ENCODE data around the gene PTPRN2. TPM values are rescaled to one million over a fixed set of nuclear protein-coding genes. Genes with fewer than 3 reads are reported as not detected.

The PTPRN2 gene
- total and polyA plus RNA-seq, 2 of the 8 experiments (the other 6 are each of a cell fraction or from before 2014, with no cell fraction given), result 2.6 to 4.5 TPM

DNA sequence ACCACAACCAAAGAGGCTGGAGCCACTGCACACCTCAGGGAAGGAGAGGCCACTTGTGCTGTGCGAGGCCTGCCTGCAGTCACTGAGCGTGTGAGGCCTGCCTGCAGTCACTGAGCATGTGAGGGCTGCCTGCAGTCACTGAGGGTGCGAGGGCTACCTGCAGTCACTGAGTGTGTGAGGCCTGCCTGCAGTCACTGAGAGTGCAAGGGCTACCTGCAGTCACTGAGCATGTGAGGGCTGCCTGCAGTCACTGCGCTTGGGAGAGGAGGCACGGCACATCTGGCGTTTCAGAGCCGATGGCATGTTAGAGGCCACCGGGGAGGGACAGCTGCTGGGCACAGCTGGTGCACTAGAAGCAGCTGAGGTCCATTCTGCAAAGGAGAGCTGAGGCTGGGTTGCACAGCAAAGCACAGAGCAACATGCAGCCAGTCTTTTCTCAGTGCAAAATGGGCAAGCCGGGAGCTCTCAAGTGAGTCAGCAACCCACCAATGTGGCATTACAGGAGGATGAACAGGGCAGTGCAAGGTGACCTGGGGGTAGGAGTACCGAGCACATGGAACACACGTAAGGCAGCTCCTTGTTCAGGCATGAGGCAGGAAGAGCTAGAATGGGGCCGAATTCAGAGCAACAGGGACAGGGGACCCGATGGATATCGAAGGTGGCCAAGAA, 540.1 kb downstream of the PTPRN2 start (continued):
- TF ChIP-seq, protein P1, sequence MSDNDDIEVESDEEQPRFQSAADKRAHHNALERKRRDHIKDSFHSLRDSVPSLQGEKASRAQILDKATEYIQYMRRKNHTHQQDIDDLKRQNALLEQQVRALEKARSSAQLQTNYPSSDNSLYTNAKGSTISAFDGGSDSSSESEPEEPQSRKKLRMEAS (IDR thresholded peaks at IDR 0.05), result no peak
- no peak for TF ChIP-seq RXRA (IDR thresholded peaks at IDR 0.05; ENCODE audit: insufficient read depth, low read depth, low read length)
- TF ChIP-seq JUND (IDR thresholded peaks at IDR 0.05; ENCODE audit: low read length), result no peak
- TF ChIP-seq, protein P2, sequence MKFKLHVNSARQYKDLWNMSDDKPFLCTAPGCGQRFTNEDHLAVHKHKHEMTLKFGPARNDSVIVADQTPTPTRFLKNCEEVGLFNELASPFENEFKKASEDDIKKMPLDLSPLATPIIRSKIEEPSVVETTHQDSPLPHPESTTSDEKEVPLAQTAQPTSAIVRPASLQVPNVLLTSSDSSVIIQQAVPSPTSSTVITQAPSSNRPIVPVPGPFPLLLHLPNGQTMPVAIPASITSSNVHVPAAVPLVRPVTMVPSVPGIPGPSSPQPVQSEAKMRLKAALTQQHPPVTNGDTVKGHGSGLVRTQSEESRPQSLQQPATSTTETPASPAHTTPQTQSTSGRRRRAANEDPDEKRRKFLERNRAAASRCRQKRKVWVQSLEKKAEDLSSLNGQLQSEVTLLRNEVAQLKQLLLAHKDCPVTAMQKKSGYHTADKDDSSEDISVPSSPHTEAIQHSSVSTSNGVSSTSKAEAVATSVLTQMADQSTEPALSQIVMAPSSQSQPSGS (IDR thresholded peaks at IDR 0.05; ENCODE audit: low read length), result no peak
- no peak for TF ChIP-seq ZNF274 (IDR thresholded peaks at IDR 0.05; ENCODE audit: borderline replicate concordance, extremely low read depth, low read length)
- no peak for TF ChIP-seq TAF7 (optimal IDR thresholded peaks at IDR 0.05; ENCODE audit: borderline replicate concordance, low read depth, low read length)
- no peak for TF ChIP-seq CBX5 (IDR thresholded peaks at IDR 0.05; ENCODE audit: low read depth, low read length)
- TF ChIP-seq GABPA (IDR thresholded peaks at IDR 0.05; ENCODE audit: borderline replicate concordance, insufficient read depth, low read length), result no peak
- TF ChIP-seq NRF1 (IDR thresholded peaks at IDR 0.05; ENCODE audit: low read depth, low read length), result no peak
- no peak for TF ChIP-seq CBX8 (IDR thresholded peaks at IDR 0.05; ENCODE audit: borderline replicate concordance, low read depth, low read length)
- TF ChIP-seq SP4 (IDR thresholded peaks at IDR 0.05; ENCODE audit: low read length), result no peak
- no peak for TF ChIP-seq TEAD4 (IDR thresholded peaks at IDR 0.05; ENCODE audit: low read depth, low read length)

All from H1 (cell line).